Sigmoid colon (tissue), 7 donors: ENCODE results near the gene KIF17. TPM values are rescaled to one million over a fixed set of nuclear protein-coding genes. Genes with fewer than 3 reads are reported as not detected.

Experiments used
- DNase-seq: peaks from one replicate; pipeline ENCODE4 v3.0.0-alpha.2; 2019
- H3K27ac ChIP-seq, 4 donors: fragments of 200-600 bp; sonication (generic); one replicate each; pipeline ENCODE4 v1.5.1; 2016 to 2019; ENCODE audit warnings: mild to moderate bottlenecking in 1 of 4
- H3K27me3 ChIP-seq, 3 donors: fragments of 200-600 bp; sonication (generic); one replicate each; pipeline ENCODE4 v1.5.1; 2019; ENCODE audit warnings: mild to moderate bottlenecking in 1 of 3
- H3K36me3 ChIP-seq, 4 donors: fragments of 200-600 bp; sonication (generic); one replicate each; pipeline ENCODE4 v1.5.1; 2016 to 2019
- H3K4me1 ChIP-seq, 4 donors: fragments of 200-600 bp; sonication (generic); one replicate each; pipeline ENCODE4 v1.5.1; 2017 to 2019
- H3K4me3 ChIP-seq, 4 donors: fragments of 200-600 bp; sonication (generic); one replicate each; pipeline ENCODE4 v1.5.1; 2017 to 2019; ENCODE audit warnings: mild to moderate bottlenecking in 2 of 4, moderate library complexity in 1 of 4
- H3K9me3 ChIP-seq, 4 donors: fragments of 200-600 bp in 3 of 4; sonication (generic) in 3 of 4; one replicate each; pipeline versions ENCODE4 v1.5.1 to v1.6.1; 2013 to 2019
- EP300 ChIP-seq, 4 donors: sonication (generic); formaldehyde crosslinking; IDR thresholded peaks; one replicate each; pipeline ENCODE4 v1.6.1; 2017; ENCODE audit warnings: antibody characterized with exemption in 4 of 4
- POLR2A ChIP-seq, 2 donors: fragments of 450-650 bp; IDR thresholded peaks; one replicate each; pipeline ENCODE4 v1.6.1; 2016; ENCODE audit warnings: antibody characterized with exemption in 2 of 2, mild to moderate bottlenecking in 2 of 2, moderate library complexity in 2 of 2
- POLR2AphosphoS5 ChIP-seq, 4 donors: sonication (generic); formaldehyde crosslinking; IDR thresholded peaks; one replicate each; pipeline ENCODE4 v1.6.1; 2017; ENCODE audit warnings: antibody characterized with exemption in 4 of 4
- WGBS, 2 donors: extraction: QIAGEN DNeasy Blood & Tissue Kit; methylation state at CpG; one replicate each; pipeline ENCODE4 v1.1.7; 2013; 5-methylcytosine and 5-hydroxymethylcytosine counted together
- intact Hi-C: fragments of 100-400 bp; cut with DNase I; formaldehyde crosslinking; loops from one replicate; pipeline ENCODE4 v1.15.1; 2023
- polyA plus RNA-seq, 3 donors: library from polyadenylated mRNA; stranded (reverse); fragments of 200-250 nt; gene quantifications; one replicate each; pipeline ENCODE4 v1.2.3, GENCODE V29; 2013
- total RNA-seq, 4 donors: library from RNA; depleted of rRNA; stranded (reverse); fragments of >200 nt; gene quantifications; one replicate each; pipeline ENCODE4 v1.1.0, GENCODE V29; 2016
- TF ChIP-seq, protein P1 (sequence below), 4 experiments: fragments of 450-650 bp in 3 of 4; fragments of 200-600 bp in 1 of 4; IDR thresholded peaks; one replicate each; pipeline ENCODE4 v1.5.1; 2016 to 2019; ENCODE audit warnings: antibody characterized with exemption in 4 of 4, mild to moderate bottlenecking in 3 of 4, moderate library complexity in 2 of 4
- donor health status: healthy with polysubstance abuse.
- donor health status: Bipolar disorder and iron deficiency.
- donor health status: healthy.

Gene KIF17
- total and polyA plus RNA-seq, 7 donors: 0.54 to 2.4 (median 1.4) TPM

DNA sequence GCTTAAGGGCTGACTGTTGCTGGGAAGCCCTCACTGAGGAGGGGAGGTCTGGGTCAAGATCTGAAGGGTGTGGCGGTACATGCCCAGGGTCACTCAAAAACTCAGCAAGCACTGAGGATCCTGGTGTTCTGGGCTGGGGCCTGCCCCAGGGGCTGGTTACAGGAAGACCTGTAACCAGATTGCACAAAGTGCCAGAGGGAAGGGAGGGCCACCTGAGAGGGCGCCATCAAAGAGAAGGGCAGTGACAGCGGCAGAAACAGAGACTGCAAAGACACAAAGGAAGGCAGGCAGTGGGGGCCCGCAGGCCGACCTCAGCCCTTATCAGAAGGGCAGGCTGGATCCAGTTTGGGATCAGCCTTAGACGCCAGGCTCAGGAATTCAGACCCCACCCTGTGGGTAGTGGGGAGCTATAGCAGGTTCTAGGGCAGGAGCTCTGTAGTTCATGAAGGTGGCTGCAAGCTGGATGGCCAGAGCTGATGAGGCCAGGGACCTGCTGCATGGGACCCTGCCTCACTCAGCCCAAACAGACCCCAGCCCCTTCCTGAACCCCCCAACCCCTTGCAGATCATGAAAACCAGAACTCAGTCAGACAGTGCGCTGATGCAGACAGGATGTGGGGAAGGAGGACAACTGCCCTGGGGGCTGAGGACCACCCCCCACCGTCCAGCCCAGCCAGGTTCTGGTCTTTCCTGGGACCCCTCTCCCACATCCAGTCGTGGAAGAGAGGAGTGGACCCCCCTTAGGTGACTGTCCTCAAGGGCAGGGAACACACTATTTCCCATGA is 10.8 kb upstream of the KIF17 start:
- TF ChIP-seq, protein P1, sequence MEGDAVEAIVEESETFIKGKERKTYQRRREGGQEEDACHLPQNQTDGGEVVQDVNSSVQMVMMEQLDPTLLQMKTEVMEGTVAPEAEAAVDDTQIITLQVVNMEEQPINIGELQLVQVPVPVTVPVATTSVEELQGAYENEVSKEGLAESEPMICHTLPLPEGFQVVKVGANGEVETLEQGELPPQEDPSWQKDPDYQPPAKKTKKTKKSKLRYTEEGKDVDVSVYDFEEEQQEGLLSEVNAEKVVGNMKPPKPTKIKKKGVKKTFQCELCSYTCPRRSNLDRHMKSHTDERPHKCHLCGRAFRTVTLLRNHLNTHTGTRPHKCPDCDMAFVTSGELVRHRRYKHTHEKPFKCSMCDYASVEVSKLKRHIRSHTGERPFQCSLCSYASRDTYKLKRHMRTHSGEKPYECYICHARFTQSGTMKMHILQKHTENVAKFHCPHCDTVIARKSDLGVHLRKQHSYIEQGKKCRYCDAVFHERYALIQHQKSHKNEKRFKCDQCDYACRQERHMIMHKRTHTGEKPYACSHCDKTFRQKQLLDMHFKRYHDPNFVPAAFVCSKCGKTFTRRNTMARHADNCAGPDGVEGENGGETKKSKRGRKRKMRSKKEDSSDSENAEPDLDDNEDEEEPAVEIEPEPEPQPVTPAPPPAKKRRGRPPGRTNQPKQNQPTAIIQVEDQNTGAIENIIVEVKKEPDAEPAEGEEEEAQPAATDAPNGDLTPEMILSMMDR (IDR thresholded peaks at IDR 0.05): no peak
- TF ChIP-seq POLR2A (IDR thresholded peaks at IDR 0.05) (no peak), EP300 (IDR thresholded peaks at IDR 0.05) (no peak), POLR2AphosphoS5 (IDR thresholded peaks at IDR 0.05) (no peak)
- H3K9me3 ChIP-seq: no peaks in the 10 kb centered on the region
- H3K27ac ChIP-seq: no peak overlapping the region
- peaks cover 8 to 27% (median 10%) of the 10 kb centered on the region in 3 donors for H3K27me3 ChIP-seq
- no peaks in the 10 kb centered on the region for H3K36me3 ChIP-seq
- no peak overlapping the region for H3K4me3 ChIP-seq
- intact Hi-C loops: no loop called here
- WGBS, 2 donors: 49 to 69% methylated on average over 9 of the region's 9 CpGs
- peaks cover 0 to 24% (median 22%) of the 10 kb centered on the region in 4 donors for H3K4me1 ChIP-seq
- no peak for DNase-seq

DNA sequence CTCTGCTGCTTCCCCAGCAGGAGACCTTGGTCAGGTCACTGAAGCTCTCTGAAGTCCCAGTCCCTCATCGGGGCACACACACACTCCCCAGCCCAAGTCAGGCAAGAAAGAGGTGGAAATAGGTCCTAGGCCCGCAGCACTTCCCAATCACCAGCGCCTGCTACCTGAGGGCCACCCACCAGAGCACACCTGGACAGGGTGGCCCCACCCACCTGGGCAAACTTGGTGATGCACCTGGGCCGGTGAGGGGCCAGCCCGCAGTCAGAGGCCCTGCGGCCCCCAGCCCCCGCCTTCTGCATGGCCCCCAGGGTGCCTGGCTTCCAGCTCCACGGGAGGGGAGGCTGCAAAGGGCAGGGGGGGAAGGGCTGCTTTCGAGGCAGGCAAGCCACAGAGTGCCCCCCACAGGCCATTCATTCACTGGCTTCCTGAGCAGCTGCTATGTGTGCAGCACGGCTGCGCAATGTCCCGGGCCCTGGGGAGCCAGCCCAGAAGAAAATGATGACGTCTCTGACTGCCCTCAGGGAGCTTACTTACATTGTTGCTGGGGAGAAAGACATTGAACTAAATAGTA is 10.0 kb upstream of the KIF17 start:
- Histone ChIP-seq H3K27me3 (peaks cover 8 to 27% (median 10%) of the 10 kb centered on the region in 3 donors), H3K4me1 (peaks cover 0 to 17% (median 15%) of the 10 kb centered on the region in 4 donors), H3K27ac (no peak overlapping the region), H3K9me3 (no peaks in the 10 kb centered on the region), H3K4me3 (no peak overlapping the region), H3K36me3 (no peaks in the 10 kb centered on the region)
- 31 to 51% methylated on average over 13 of the region's 13 CpGs for WGBS, 2 donors
- TF ChIP-seq POLR2AphosphoS5 (IDR thresholded peaks at IDR 0.05): no peak
- TF ChIP-seq, protein P1 (IDR thresholded peaks at IDR 0.05): no peak
- TF ChIP-seq POLR2A (IDR thresholded peaks at IDR 0.05): no peak
- no peak for TF ChIP-seq EP300 (IDR thresholded peaks at IDR 0.05)
- intact Hi-C loops: no loop called here
- DNase-seq: no peak

DNA sequence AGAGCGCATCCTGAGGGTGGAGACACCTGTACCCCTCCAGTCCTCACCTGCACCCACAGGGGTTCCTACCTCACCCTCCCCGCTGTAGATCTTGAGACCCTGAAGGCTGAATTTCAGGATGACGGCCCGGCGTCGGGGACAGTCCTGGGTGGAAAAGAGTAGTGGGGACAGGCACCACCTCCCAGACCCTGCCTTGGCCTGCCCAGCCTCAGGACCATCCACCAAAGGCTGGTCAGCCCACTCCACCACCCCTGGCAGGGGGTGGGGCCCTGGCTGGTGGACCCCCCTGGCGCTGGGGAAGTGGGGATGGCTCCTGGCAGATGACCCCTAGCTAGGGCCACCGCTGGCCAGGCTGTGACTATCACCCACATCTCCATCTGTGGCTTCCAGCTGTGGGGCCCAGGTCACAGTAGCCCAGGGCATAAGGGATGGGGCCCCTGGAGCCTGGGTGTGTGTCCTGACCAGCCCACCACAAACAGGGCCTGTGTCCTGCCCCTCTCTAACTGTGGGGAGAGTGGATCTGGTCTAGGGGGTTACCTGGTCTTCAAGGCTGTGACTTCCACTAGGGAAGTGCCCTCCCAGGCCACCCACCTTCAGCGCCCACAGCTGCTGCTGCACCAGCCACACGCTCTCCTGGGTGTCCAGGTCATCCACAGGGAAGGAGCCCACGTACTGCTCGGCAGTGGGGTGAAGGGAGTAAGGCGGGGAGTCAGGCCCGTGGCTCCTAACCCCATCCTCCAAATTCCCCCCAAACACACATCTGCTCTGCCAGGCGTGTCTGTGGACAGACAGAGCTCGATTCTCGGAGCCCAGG is 9.3 kb upstream of the KIF17 start:
- Histone ChIP-seq H3K4me3 (no peak overlapping the region), H3K27ac (no peak overlapping the region), H3K4me1 (peaks cover 0 to 10% (median 8%) of the 10 kb centered on the region in 4 donors), H3K27me3 (peaks cover 8 to 24% (median 10%) of the 10 kb centered on the region in 3 donors), H3K36me3 (no peaks in the 10 kb centered on the region), H3K9me3 (no peaks in the 10 kb centered on the region)
- intact Hi-C loops: no loop called here
- DNase-seq: peak; percentile 50
- WGBS, 2 donors: 87 to 92% methylated on average over 17 of the region's 17 CpGs
- TF ChIP-seq POLR2A (IDR thresholded peaks at IDR 0.05) (no peak), POLR2AphosphoS5 (IDR thresholded peaks at IDR 0.05) (no peak), EP300 (IDR thresholded peaks at IDR 0.05) (no peak)
- TF ChIP-seq, protein P1 (IDR thresholded peaks at IDR 0.05): no peak

DNA sequence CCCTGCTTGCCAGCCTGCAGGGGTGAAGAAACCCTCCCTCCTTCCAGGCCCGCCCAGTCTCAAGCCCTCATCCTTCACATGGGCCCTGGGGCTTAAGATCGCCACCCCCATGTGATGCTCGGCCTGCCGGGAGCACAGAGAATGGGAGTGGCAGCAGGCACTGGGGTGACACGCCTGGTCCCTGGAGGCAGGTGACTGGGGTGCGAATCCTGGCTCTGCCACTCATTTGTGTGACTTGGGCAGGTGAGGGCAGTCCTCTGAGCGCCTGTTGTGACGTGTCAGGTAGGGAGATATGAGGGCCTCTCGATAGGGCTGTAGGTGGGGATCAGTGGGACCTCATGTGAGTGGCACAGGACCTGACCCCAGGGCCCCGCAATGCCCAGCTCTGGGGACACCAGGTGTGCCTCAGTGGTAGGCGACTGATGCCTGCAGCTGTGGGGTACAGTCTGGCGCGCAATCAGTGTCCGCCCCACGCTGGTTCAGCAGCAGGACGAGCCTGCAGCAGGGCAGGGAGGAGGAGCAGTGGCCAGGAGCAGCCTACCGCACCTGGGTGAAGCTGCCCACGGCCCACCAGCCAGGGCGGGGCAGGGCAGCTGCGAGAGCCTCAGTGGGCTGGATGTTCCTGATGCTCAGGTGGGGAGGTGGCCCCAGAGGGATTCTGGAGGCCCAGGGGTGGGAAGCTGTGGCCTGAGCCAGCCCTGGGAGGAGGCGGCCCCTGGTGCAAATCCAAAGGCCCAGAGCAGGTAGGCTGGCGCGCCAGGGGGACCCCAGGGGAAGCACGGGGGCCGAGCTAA is 8.5 kb upstream of the KIF17 start:
- WGBS, 2 donors: 70 to 87% methylated on average over 25 of the region's 25 CpGs
- no peak for TF ChIP-seq POLR2AphosphoS5 (IDR thresholded peaks at IDR 0.05)
- TF ChIP-seq POLR2A (IDR thresholded peaks at IDR 0.05): no peak
- intact Hi-C loops: no loop called here

More for the DNA sequence above, 8.5 kb upstream of the KIF17 start:
- peak; percentile 62 for DNase-seq
- Histone ChIP-seq H3K4me3 (no peak overlapping the region), H3K27me3 (peaks cover 3 to 16% (median 4%) of the 10 kb centered on the region in 3 donors), H3K4me1 (peaks cover 0 to 2% (median 1%) of the 10 kb centered on the region in 4 donors), H3K36me3 (no peaks in the 10 kb centered on the region), H3K9me3 (no peaks in the 10 kb centered on the region), H3K27ac (no peak overlapping the region)
